ENCODE results near the gene KRT2.

The KRT2 gene

DNA sequence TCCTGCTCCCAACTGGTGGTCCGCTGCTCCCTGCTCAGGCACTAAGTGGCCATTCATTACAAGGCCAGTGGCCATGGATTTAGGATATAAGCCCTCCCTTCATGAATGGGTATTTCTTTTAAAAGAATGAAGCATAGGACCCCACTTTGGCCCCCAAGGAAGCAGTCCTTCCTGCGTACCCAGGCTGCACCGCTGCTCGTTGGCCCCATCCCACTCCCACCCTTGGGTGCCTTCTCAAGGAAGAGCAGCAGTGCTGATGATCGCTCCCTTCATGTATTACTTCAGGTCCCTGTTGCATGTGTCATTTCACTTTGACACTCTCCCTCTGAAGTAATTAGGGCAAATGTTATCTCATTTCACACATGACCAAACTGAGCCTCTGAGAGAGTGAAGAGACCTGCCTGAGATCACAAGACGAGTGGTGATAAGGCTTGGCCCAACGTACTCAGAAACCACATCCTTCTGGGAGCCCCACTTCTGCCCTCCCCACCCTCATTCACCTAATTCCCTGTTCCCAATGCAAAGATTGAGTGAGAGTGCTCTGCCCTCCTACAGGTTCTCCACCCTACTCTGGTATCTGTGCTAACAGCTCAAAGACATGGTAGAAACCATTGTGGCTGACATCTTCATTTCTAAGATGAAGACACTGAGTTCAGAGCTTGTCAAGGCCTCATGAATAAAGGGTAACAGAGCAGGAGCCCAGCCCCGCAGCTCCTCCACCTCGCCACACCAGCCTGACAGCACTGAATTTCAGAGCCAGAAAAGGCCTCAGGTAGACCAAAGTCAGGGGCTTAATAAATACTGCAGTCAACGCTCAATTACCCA lies 10.3 kb upstream of the KRT2 start:
- DNase-seq, result no peak

DNA sequence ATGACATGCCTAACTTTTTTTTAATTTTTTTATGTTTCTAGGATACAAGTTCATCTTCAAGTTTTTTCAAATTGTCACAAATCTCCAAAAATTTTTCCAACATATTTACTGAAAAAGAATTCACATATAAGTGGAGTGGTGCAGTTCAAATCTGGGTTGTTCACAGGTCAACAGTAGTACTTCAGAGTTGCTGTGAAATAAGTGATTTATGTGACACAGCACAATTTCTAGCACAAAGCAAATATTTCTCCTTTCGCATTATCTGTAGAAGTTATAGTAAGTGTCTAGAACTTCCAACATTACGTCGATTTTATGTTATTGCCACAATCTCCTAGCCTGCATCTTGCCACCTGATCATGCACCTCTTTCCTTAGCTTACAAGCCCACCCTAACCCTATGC lies 9.7 kb upstream of the KRT2 start:
- DNase-seq, result no peak

DNA sequence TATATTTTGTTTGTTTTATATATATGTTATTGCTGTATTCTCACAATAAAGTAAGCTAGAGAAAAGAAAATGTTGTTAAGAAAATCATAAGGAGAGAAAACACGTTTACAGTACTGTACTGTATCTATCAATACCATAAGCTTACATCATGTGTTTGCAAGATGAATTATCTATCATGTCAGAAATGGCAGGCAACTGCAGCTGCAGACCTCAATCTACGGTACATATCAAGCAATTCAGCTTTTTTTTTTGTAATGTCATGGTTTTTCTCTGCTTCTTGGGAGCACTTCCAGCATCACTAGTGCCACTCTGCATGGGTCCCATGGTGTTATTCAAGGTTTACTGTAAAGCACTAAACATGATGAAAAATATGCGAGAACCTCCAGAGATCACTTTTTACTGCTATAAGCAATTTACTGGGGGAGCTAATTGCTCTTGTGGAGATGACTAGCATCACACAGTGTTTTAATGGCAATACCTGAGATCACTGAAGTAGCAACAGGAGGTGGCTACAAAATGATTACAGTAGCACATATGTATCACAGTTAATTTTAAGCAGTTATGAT lies 9.0 kb upstream of the KRT2 start:
- DNase-seq, result no peak

DNA sequence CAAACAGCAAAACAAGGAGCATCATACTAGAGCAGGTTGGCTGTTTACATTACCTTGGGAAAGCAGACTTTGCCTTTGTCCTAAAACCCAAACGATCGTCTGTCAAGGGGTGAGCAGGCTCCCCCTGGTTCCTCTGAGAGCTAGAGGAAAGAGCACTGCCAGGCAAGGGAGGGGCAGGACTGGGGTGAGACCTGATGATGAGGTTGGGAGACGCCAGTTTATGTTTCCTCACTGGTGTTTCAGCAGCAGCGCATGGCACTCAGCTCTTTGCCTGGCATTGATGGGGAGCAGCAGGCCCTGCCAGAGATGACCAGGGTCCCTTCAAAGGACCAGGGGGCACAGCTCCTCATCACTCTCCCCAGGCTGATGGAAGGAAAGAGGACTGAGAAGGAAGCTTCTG lies 7.9 kb upstream of the KRT2 start:
- no peak for DNase-seq

DNA sequence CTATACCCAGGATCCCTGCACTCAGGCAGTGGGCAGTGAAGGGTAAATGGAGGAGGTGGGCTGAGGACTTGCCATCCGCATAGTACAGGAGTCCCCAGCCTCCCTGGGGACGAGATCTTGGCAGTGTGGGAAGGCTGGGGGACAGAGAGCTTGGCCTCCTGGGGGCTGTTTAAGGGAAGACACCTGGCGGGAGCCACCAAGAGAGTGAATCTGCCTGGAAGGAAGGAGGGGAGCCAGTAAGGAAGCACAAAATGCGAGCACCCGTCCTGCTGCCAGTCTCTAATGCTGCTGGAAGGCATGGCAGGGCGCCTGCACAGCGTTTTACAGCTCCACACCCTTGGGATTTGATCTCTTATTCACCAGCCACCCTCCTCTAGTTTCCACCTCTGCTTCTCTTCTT lies 7.4 kb upstream of the KRT2 start:
- DNase-seq, result no peak

DNA sequence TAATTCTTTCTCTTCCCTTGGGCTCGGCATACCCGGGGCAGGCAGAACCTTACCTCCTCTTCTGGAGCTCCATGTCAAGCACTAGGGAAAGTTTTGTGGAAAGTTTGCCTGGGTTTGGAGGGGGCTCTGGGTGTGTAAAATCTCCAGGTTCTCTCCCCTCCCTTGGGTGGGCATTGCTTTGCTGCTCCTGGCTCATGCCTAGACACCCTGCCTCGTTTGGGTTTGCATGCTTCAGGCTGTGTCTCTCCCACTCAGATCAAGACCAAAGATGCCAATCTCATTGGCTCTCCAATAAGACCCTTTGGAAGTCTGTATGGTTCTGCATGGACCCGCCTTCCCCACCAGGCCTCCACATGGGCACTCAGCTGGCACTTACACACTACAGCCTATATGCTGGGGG lies 6.2 kb upstream of the KRT2 start:
- no peak for DNase-seq

DNA sequence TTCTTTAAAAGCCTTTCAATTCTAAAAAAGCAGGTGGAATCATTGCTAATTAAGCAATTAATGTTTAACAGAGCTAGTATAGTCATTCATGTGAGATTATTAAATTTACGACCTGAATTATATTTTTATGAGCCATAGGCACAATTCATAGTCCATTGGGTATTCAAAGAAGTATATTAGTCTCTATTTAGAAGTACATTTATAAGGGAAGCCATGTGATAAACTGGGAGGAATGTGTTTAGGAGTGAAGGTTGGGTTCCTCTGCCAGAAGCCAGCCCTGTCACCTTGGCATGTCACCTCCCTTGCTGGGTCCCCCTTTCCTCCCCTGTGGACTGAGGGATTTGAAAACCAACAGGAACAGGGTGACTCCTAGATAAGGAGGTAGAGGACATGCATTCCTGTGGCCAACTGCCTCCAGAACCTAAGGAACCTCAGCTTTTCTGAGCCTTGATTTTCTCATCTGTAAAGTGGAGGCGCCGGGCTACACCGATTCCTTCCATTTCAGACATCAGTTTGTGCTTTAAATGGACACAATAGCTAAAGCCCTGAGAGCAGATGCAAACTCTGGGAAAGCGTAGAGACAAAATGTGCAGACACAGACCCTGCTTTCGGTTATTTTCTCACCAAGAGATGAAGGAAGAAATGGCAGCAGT lies 5.4 kb upstream of the KRT2 start:
- no peak for DNase-seq

DNA sequence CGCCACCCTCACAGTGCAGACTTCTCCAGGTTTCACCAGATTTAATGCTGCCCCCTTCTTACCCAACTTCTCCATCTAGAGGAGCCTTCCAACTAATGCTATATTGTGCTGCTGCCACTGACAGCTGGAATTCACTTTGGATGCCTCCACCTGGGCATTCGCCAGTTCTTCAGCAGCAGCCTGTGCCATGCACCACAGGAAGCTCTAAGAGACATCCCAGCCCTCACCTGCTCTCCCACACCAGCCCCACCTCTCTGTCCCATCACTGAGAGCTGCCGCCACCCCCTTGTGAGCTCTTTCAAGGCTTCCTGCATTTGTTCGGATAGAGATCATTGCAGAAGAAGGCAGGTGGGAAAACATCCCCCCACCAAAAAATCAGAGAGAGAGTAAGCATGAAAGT lies 4.6 kb upstream of the KRT2 start:
- DNase-seq, result no peak

DNA sequence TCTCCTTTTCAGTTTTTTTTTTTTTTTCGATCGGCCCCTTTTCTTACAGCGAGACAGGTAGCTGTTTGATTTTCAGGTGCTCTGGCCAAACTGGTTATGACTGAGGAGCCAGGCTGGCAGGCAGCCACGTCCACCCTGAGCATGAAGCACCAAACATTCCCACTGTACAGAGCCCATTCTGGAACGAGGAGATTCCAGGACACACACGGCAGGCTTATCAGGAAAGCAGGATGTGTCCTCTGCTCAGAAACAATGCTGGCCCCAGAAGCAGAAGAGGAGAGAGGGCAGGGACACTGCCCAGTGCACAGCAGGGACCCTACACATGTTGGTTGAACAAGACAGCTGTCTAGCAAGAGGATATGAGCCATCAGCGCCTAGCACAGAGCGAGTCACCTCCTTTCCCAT lies 3.7 kb upstream of the KRT2 start:
- no peak for DNase-seq

DNA sequence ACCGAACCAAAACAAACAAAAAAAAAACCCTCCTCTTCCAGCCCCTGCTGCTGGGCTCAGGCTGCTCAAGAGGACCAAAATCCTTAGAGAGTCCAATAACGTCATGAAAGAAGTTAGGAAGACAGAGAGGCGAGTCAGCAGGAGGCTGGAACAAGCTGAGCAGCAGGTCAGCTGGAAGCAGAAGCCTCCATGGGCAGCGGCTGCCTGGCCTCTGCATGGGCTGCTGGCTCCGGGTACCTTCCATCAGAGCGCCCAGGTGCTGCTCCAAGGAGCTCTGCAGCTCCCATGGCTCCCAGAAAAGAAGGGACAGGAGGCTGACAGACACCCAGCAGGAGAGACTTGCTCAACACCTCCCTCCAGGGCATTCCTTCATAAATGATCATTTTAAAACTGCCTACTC lies 3.2 kb upstream of the KRT2 start:
- DNase-seq, result no peak

DNA sequence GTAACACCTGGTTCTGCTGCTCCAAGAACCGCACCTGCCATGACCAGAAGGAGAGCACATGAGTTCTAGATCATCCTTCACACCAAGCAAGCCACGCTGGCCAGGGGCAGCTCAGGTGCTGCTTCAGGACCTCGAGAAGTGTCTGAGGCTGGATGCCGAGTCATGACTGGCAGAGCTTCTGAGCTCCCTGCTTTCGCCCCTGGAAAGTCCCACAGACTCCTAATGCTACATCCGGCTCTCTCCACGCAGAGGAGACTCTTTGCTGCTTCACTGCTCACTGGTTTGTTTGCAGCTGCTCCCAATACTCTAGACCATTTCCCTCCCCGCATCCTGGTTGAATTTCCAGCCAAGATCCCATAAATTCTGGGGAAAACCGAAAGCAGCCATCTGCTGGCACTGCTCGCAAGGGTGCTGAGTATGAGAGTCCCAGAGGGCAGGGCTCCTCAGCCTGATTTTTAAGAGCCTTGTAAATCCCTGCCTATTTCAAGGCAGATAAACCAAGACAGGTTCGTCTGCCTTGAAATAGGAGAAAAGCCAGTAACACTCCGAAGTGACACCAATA lies 1.4 kb downstream of the KRT2 start:
- DNase-seq, result no peak

DNA sequence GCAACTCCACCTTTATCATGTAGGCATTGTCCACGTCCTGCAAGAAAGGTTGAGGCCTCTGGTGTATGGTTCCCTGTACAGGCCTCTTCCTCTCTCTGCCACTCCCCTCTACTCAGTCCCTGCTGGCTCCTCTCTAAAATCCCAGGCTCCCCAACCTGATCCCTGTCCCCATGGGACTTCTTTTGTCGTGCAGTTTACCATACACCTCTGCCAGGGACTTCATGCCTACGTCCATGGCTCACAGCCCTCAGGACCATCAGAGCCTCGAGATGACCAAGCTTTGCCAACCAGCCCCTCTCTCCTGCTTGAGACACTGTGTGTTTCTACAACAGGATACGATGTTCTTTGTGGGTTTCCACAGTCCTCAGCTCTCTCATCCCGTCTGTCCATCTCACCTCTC lies 2.9 kb downstream of the KRT2 start:
- DNase-seq, result no peak

DNA sequence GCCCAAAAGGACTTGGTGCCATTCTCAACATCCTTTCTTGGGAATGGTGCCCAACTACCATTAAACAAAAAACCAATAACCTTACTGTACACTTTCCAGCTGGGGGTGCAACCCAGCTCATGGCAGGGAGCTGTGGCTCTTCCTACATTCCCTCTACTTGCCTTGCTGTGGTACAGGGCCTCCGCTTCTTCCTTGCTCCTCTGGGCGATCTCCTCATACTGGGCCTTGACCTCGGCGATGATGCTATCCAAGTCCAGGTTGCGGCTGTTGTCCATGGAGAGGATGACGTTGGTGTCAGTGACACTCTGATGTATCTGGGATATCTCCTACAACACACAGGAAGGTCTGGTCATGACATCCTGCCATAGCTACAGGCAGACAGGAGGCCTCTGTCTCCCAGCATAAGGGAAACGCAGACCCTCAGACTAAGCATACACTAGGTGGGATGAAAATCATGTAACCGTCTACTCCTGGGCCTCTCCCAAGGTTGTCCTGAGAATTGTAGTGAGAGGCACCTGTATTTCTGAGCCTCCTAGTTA lies 3.9 kb downstream of the KRT2 start:
- DNase-seq, result no peak

DNA sequence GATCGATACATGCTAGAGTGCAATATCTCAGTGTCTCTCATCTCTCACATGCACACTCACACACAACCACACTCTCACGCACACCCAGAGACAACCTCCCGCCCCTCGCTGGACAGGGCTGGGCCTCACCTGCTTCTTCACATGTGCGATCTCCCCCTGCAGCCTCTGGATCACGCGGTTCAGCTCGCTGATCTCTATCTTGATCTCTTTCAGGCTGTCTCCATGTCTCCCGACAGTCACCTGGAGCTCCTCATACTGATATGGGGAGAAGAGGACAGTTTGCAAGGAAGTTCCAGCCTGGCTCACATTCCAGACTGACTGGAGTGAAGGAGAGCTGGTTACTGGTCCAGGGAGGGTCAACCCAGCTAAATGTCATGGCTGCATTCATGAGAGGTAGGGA lies 4.4 kb downstream of the KRT2 start:
- no peak for DNase-seq

DNA sequence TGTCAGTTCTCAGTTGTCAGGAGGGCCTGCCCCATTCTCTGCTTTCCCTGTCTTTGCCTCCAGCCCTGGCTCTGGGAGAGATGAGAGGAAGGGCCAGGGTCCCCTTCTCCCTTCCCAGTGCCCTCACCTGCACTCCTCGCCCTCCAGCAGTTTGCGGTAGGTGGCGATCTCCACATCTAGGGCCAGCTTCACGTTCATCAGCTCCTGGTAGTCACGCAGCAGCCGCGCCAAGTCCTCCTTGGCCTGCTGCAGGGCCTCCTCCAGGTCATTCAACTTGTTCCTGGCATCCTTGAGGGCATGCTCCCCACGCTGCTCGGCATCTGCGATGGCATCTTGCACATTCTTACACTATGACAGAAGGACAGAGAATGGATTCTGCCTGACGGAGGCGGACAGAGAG lies 5.4 kb downstream of the KRT2 start:
- no peak for DNase-seq

DNA sequence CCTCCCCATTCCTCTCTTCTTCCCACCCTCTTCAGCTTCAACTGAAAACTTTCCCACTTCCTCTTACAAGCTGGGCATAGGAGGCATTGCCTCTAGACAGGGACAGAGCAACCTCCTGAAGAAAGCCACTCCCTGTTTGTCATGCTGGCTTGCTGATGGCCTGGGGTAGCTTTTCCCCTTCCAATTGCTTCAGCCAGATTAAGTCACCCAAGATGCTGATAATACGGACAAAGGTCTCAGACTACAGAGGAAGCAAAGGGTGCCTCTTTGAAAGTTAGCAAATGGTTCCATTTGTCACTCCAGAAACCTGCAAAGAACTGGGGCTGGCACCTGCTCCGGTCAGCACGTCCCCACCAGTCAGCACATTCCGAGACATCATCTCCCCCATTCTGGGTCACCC lies 6.0 kb downstream of the KRT2 start:
- no peak for DNase-seq

DNA sequence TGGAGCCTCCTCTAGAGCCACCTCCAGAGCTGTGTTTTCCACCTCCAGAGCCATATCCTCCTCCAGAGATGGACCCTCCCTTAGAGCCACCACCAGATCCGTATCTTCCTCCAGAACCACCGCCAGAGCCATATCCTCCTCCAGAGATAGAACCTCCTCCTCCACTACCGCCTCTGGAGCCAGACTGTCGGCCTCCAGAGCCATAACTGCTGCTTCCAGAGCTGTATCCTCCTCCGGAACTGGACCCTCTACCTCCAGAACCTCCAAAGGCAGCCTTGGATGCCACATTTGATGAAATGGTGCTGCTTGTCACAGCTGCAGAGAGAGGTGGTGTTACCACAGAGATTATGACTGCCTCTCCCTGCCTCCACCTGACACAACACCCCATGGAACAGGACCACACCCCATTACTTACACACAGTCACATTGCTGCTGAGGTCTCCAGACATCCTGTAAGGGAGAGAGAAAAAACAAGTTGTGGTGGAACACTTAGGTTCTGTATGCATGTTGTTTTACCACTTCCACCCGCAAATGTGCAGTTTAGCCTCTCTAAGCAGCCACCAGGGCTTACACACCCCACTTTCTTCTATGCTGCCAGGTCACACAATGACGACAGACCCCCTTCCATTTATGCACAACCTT lies 6.8 kb downstream of the KRT2 start:
- no peak for DNase-seq

DNA sequence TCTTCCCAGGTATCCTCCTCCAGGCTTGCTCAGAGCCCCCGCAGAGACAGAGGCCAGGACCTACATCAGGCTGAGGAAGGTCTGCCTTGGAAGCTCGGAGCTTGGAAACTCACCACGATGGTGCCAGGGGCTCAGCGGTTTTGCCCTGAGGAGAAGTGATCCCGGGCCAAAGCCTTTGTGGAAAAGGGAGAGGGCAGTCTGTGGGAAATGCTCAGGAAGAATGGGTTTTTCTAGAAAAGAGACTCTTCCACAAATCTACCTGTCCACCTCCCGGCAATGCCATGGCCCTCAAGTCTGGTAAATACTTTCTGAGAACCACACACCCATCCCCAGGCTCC lies 8.0 kb downstream of the KRT2 start:
- DNase-seq, result no peak

DNA sequence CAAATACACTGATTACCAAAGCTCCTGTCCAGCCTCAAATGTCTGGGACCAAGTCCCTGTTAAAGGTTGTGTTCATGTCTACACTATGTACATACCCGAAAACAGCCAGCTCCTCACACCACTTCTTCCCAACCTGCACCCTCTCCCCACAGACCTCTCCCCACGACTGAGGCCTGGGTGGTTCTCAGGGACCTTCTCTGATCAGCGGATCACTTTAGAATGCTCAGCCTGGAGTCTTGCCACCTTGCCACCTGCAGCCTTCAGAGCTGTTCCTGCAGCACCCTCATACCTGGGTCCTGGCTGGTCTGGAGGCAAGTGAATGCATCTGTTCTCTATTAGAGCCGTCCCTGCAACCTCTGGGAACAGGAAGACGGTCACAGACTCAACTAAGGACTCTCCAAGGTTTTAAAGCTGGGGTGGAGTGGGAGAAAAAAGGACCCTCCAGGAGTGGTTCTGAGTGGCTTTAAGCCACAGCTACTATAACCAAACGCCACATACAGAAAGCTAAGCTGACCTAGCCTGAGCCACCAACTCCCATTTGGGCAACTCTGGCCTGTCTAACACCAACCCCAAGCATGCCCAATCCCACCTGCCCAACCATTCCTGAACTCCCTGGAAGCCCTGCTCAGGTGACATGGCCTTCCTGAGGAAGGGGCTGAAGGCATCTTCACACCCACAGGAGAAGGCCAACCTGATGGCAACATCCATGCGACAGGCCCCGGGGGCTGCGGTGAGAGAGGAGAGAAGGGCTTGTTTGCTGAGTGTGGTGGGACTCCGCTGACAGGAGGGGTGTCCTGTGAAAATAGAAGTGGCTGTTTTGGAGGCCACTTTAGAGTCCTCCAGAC lies 8.6 kb downstream of the KRT2 start:
- DNase-seq, result no peak

DNA sequence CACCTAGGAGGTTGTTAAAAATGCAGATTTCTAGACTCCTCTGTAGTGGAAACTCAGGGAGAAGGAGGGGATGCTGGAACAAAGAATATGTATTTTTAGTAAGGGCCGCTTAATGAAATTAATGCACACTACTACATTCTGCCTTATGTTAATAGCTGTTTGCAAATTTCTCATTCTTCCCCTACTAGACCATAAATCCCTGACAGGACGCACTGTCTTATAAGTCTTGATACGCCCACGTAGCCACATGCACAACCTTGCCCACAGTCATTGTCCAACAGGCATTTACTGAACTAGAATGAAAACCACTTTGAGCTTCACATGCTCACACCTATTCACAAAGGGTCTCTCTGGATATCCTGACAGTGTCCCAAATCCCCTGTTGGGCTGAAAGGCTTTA lies 10.5 kb downstream of the KRT2 start:
- no peak for DNase-seq

DNA sequence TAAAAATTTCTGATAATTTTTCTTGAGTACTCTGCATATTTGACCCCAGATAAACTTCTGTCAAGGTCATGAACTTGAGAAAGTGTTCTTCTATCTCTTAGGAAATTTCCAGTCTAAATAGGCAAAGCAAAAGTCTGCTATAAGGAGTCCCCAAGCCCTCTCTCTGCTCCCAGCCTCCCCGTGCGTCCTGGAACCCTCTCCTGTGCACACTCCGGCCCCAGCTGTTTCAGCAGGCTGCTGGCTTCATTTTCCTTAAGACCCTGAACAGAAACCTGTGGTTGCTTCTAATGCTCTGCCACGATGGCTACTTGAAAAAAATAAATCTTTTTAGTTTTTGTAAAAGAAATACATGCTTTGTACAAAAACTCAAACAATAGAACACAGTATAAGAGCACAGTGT lies 14.7 kb downstream of the KRT2 start:
- no peak for DNase-seq

DNA sequence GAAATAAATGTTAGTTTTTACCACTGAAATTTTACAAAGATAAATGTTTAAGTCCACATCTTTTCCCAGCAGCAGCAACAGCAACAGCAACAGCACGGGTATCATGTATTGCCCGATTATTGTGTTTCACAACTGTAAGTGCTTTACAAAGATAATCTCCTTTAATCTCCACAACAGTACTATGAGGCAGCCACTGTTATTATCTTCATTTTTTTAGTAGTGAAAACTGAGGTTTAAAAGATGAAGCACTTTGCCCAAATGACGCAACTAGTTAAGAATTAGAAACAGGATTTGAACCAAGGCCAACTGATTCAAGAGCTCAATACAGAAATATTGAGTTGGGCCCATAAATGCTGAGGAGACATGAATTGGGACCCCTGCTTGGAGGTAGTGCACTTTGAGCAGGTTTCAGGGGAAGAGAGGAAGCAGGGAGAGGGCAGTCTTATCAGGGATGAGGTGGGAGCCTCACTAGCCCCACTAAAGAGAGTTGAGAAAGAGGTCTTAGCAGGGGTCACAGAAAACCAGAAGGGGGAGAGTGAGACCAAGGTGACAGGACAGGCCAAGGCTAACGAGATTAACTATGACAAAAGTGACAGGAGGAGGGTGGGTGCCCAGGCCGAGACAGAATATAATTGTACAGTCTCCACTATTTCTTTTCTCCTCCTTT lies 15.3 kb downstream of the KRT2 start:
- no peak for DNase-seq
